Activated effector memory CD4-positive, alpha-beta T cell treated with anti-CD3 and anti-CD28 coated beads, Interleukin-2, amount 50 U/mL, for 16 hours (primary cell): ENCODE results near the gene WWOX.

Experiments used
- DNase-seq: peaks from one replicate; pipeline ENCODE4 v3.0.0-alpha.2; 2020

The WWOX gene

GRCh38 chr16:78551487-78552085 lies 452.1 kb downstream of the WWOX start:
- no peak for DNase-seq

- no peak for DNase-seq
Measured at GRCh38 chr16:78552106-78552675, 452.7 kb downstream of the WWOX start.

- DNase-seq = no peak
Measured at GRCh38 chr16:78552716-78553115, 453.3 kb downstream of the WWOX start.

- no peak for DNase-seq
Measured at GRCh38 chr16:78553268-78554039, 454.0 kb downstream of the WWOX start.

DNA sequence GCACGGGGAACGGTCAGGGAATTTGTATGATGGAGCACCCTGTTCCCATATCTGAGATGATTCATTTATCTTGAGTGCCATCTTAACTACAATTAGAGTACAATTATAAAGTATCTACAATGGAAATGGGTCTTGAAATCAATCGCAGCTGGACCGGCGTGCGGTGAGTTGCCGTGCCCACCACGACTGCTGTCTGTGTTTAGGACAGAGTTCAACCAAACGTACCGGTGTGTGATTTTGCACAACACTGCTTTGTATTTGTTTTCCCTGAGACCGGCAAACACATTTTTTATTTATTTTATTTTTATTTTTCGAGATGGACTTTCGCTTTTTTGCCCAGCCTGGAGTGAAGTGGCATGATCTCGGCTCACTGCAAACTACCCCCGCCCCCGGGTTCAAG lies 457.0 kb downstream of the WWOX start:
- no peak for DNase-seq

GRCh38 chr16:78560997-78561396 lies 461.5 kb downstream of the WWOX start:
- no peak for DNase-seq

GRCh38 chr16:78562111-78562510 lies 462.7 kb downstream of the WWOX start:
- no peak for DNase-seq

GRCh38 chr16:78562650-78563049 lies 463.2 kb downstream of the WWOX start:
- no peak for DNase-seq

DNA sequence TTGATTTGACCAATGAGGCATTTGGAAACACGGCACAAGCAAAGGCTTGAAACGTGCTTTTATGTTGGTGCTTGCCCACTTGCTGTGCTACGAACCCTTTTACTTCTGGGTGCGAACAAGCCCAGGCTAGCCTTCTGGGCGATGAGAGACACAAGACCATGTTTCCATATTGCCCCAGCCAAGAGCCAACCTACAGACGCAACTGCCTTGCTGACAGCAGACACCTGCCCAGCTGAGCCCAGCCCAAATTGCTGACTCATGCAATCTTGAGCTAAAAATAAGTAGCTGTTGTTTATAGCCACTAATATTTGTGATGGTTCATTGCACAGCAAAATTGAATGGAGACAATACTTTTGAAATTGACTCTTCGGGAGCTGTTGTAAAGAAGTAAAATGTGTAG lies 464.5 kb downstream of the WWOX start:
- no peak for DNase-seq

DNA sequence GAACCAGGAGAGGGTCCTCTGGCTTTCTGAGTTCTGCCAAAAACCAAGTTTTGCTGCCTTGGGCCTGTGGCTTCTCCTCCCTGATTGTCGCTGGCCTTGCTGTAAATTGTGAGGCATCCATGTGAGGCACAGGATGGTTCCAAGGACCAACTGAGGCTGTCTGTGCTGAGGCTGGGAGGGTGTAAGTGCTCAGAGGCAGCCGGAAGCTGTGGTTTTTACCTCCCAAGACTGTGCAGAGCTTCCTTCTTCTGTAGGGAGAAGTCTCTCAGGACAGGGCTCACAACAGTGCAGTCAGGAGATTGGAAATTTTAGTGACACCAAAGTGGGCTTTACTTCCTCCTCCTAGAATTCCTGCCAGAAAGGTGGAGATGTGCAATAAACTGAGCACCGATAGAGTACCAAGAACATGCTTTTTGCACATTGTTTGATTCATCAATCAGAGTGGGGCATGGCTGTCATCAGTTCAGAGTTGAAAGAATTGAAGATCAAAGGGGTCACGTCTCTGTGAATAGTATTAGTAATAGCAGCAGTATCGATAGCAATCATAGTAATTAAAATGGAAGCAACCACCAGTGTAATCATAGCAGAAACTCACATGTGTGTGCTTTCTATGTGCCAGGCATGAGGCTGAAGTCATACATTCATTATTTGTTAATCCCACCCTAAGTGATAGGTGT lies 467.1 kb downstream of the WWOX start:
- DNase-seq = no peak

DNA sequence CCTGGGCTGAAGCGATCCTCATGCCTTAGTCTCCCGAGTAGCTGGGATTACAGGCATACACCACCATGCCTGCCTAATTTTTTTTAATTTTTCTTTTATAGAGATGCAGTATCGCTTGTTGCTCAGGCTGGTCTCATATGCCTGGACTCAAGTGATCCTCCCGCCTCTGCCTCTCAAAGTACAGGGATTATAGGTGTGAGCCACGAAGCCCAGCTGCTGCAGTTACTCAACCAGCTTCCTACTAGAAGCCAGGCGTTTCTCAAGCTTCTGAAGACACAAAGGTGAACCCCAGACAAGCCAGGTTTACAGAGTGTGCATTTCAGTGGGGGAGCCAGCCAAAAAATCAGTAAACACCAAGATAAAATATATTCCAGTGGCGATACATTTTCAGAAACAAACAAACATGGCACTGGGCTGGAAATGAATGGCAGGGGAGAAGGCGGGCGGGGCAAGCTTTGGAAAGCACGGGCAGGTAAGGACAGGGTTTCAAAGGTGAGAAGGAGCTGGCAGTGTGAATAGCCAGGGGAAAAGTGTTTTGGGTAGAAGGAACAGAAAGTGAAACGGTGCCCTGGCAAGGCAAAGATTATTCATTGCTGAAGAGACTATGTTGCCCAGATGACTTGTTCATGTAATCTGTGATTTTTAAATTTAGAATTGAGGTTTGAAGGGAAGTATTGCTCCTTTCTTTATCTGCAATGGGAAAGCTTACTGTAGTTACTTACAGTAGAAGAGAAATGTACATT lies 471.1 kb downstream of the WWOX start:
- no peak for DNase-seq

GRCh38 chr16:78571434-78571833 lies 472.0 kb downstream of the WWOX start:
- no peak for DNase-seq

DNA sequence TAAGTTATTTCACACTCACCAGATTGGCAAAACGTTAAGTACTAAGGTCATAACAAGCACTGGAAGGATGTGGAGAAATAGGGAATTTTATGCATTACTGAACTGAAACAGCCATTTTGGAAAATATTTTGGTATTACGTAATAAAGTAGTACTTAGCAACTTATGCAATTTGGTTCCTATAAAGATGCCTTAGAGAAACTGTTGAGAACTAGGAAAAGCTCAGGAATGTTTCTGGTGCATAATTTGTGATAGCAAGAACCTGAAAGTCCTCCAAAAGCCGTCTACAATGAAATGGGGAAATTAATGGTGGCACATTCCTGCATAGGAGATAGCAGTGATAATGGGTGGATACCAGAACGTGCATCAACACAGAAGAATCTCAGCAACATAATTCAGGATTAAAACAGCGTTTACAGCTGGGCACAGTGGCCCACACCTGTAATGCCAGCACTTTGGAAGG lies 472.5 kb downstream of the WWOX start:
- no peak for DNase-seq

GRCh38 chr16:78574571-78574970 lies 475.1 kb downstream of the WWOX start:
- DNase-seq = no peak

GRCh38 chr16:78576941-78577340 lies 477.5 kb downstream of the WWOX start:
- DNase-seq = no peak

DNA sequence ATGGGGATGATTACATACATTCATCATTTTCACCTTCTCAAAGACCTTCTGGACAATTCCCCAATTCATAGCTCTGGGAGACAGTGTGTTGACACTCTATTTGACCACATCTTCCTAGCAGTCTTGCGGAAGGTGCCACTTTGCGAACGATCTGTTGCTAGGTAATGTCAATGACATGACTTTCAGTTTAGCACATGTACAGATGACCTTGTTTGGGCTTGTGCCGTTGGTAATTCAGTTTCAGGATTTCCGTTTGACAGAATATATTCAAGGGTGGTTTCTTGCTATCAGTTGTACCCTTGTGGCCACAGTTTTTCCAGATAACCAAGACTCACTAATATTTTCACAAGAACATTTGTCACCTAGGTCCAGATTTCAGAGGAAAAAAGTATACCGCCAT lies 478.2 kb downstream of the WWOX start:
- no peak for DNase-seq

DNA sequence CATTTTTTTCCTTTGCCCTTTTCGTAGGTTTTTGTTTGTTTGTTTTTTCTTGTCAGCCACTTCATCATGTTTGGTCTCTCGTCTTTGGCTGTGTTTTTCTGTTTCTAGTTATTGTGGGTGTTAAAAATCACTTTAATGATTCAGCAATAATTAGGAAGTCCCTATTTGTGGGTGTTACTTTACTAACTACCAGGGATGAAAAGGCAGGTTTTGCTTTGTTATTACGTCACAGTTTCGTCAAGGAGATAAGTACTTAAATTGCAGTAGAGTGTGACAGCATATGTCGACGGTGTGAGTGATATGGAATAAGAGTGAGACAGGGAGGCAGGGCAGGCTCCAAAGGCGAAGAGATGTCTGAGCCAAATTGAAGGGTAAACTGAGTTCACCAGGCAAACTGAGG lies 479.6 kb downstream of the WWOX start:
- no peak for DNase-seq

DNA sequence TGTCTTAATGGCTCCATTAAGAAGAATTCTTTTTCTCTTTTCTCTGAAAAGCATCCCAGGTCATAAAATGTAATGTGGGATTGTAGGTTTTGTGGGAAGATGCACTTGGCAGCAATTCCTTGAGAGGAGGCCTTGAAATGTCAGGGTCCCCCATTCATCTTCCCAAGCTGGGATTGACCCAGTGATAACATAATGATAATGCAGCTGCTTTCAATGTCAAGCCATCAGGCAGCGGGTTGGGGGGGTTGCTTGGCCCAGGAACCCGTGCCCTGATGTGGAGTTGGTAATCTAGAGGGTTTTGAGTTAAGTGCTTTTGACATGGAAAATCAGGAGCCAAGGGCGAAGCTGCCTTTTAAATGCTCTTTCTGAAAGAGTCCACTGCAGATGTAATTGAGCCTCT lies 484.0 kb downstream of the WWOX start:
- DNase-seq = no peak

DNA sequence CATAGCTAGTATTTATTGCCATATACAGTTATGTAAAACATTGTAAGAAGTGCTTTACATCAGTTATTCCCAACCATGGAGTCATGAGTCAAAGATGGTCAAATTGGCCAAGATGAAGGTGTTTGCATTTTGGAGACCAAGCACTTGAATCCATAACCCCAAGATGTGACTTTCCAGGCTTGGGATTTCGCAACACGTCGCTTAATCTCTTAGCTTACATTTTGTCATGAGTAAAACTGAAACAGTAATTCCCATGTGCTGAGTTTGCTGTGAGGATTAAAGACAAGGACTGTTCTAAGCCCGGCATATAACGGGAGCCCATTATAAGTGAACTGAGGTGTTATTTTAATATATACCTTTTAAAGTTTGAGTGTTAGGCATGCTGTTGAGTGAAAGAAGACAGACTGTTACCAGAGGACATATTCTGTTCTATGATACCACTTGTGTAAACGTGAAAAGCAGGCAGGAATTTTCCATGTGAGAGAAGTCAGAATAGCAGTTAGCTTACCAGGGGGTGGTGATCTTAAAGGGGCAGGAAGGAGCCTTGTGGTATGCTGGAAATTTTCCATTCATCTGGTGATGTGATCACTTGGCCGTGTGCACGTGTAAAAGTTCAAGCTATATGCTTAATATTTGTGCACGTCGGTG lies 484.9 kb downstream of the WWOX start:
- no peak for DNase-seq

- DNase-seq = no peak
Measured at GRCh38 chr16:78584991-78585390, 485.5 kb downstream of the WWOX start.

DNA sequence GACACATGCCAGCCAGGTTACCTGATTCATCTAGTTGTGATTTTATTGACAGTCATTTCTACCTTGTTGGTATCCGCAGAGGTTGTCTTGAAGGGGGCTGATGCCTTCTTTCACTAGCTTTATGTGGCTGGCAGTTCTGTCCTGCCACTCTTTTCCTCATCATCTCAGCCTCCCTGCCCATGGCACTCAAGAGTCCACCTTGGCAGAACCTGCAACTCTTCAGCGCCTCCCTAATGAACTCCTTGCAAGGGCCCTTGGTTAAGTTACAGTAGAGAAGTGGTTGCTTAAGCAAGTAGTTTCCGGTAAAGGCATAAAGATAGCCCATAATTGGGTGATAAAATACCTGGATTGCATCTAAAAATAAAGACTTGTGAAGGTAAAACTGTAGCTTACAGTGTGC lies 489.9 kb downstream of the WWOX start:
- no peak for DNase-seq

DNA sequence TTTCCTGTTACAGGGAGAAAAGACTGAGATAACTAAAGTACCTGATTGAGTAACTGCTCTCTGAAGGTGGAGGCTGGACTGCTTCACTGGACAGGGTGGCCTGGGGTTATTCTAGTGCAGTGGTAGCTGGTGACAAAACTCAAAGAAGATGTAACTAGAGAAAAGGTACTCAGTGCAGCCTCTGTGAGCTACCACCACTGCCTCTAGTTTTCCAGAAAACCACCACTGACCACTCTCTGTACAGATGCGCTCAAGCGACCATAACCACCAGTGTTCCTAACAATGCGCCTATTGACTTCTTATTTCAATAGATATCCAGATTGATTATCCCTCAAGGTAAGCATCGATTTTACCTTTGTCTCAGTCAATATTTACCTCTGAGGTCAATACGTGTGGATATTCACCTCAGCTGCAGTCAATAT lies 492.2 kb downstream of the WWOX start:
- no peak for DNase-seq

- DNase-seq = no peak
Measured at GRCh38 chr16:78592111-78592510, 492.7 kb downstream of the WWOX start.
